Dedifferentiated amniotic fluid mesenchymal stem cell (primary cell): ENCODE results near the gene TOP1.

ENCODE experiments used
- DNase-seq: peaks from one replicate; pipeline ENCODE4 v3.0.0-alpha.2; 2016; ENCODE audit errors: extremely low spot score

The TOP1 gene

DNA sequence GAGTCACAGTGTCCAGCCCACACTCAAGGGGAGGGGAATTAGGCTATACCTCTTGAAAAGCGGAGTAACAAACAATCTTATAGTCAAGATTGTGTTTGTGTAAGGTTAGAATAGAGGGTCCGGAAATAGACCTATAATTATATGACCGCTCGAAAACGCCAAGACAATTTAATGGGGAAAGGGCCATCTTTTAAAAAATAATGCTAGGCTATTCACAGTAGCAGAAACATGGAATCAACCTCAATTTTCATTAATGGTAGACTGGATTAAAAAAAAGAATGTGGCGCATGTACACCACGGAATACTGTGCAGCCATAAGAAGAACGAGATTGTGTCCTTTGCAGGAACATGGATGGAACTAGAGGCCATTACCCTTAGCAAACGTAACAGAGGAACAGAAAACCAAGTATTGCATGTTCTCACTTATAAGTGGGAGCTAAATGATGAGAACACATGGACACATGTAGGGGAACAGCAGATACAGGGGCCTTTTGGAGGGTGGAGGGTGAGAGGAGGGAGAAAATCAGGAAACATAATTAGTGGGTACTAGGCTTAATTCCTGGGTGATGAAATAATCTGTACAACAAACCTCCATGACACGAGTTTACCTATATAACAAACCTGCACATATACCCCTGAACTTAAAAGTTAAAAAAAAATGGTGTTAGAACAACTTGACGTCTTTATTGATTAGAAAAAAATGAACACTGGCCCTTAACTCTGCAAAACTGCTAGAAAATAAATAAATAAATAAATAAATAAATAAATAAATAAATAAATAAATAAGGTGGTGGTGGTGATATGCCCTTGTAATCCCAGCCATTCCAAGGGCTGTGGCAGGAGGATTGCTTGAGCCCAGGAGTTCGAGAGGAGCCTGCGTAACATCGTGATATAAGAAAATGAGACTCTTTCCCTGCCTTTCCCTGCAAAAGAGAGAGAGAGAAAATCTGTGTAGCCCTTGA lies 30.3 kb downstream of the TOP1 start:
- DNase-seq = no peak

DNA sequence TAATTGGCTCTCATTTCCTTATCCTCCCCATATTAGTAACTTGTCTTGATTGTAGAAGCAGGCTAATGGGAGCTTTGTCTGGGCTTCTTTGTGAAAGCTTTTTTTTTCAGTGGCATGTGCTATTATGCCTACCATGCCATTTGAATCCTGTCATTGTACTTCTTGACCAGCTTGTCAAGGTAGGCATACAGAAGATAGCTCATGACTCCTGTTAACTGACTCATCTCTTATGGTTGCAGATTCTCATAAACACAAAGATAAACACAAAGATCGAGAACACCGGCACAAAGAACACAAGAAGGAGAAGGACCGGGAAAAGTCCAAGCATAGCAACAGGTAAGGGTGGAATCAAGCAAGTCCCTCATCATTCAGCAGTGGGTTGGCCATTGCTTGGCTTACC lies 32.5 kb downstream of the TOP1 start:
- DNase-seq = no peak

DNA sequence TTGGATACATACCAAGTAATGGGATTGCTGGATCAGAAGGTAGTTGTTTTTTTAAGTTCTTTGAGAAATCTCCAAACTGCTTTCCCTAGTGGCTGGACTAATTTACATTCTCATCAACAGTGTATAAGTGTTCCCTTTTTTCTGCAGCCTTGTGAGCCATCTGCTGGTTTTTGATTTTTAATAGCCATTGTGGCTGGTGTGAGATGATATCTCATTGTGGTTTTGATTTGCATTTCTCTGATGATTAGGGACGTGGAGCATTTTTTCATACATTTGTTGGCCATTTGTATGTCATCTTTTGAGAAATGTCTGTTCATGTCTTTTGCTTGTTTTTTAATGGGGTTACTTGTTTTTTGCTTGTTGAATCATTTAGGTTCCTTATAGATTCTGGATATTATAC lies 34.8 kb downstream of the TOP1 start:
- no peak for DNase-seq

DNA sequence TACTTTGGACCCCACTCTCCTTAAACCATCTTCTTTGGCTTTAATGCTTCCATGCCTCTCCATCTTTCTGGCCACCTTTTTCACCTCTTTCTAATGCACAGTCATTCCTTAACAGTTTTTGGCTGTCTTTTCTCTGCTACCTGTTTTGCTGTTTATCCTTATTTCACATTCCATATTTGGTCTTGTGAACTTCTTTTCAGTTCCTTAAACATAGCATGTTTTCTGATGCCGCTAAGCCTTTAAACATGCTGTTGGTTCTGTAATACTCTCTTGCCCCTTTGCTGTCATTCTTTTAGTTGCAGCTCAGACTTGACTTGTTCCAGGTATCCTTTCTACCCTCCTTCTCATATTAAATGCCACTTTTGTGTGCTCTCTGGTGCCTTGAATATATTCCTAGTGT lies 35.8 kb downstream of the TOP1 start:
- DNase-seq = no peak

DNA sequence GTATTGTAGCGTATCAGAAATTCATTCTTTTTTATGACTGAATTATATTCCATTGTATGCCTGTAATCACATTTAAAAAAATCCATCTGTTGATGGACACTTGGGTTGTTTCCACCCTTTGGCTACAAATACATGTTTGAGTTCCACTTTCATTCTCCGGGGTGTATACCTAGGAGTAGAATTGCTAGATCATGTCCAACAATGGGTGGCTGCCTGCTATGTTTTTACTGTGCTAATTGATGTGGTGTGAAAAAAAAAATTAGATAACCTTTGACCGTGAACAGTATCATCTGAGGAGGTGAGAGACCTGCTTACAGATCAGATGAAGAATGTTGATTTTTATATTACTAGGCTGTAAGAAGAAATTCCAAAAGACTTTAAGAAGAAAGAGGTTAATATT lies 37.1 kb downstream of the TOP1 start:
- no peak for DNase-seq

DNA sequence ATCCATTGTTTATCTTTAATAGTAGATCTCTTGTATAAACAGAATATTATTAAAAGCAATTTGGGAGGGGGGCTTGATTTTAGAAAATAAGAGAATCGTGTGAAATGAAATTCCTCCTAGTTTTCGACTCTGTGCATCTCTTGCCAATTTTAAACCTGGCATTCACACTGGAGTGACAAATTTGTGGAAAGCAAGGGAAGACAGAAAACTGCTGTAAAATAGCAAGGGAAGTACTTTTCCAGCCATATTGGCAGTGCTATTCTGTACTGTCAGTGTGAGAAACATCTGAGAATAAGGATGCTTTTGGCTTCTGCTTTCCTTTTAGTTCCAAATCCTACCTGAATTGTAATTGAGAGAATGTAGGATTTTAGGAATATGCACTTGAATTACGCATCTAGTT lies 40.2 kb downstream of the TOP1 start:
- DNase-seq = no peak

DNA sequence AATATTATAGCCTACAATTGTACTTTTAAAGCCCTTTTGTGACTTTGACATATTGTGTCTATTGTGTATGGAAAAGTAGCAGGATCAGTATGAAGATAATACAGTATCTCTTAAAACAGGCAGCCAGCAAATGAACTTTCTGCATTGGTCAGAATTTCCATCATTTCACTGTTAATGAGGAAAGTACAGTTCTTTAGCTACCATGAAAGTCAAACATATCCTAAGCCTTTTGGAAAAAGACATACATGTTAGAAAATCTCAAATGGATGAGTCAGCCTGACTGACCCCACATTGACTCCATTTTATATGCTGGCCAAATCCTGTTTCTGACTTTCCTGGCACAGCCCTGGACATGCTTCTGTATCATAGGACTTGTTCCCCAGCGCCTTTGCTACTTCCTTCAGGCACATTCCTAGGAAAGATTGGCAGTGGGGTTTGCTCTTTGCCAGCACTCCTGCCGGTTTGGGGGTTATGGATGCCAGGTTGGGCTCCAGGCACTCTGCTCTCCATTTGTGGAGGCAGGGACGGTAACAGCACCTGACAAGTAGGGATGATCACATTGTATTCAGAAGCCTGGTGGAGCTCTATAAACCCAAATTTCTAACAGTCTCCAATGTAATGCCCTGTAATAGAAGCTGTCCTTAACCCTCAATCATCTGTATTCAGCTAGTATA lies 43.7 kb downstream of the TOP1 start:
- DNase-seq = peak; percentile 78

DNA sequence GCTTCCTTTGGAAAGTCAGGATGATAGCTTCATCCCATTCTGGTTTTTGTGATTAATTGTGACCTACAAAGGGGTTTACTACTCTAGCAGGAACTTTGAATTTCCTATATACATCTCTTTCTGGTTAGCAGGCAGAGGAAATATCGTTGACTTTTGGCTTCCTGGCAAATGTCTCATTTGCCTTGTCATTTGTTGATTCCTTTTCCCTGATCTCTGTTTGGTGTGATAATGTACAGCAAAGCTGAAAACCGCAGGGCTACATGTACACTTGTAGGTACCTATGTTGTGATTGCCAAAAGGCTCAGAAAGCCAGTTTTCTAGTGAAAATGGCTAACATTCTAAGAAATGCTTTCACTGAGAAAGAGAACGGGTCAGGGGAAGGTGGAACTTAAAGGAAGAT lies 44.3 kb downstream of the TOP1 start:
- no peak for DNase-seq

DNA sequence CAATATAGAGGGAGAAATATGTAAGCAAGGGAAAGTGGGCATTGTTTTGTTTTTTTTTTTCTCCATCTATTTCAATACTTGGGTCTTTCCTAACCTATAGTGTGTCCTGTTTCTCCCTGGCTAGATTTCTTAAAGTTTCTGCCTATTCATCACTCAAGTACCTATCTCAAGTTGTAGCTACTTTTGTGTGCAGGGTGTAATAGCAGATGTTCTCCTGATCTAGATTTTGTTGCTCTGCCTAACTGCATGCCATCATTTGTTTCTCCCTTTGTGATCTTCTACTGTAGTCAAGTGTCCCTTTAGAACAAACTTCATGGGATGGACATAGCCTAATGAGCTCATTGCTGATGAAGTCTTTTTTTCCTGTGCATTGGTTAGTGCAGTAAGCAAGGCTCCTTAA lies 45.8 kb downstream of the TOP1 start:
- DNase-seq = no peak

DNA sequence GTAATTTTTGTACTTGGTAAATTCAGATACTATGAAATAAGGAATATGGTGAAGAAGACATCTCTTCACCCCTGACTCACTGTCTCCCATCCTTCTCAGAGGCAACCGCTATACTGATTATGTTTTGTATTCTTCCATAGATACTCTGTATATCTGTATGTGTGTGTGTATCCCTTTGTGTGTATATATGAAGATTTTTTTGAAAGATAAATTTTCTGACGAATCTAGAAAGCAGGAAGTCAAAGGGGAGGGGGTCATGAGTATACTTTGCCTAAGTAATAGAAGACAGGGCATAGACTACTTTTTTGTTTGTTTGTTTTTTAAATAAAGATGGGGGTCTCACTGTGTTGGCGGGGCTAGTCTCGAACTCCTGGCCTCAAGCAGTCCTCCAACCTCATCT lies 48.2 kb downstream of the TOP1 start:
- no peak for DNase-seq

DNA sequence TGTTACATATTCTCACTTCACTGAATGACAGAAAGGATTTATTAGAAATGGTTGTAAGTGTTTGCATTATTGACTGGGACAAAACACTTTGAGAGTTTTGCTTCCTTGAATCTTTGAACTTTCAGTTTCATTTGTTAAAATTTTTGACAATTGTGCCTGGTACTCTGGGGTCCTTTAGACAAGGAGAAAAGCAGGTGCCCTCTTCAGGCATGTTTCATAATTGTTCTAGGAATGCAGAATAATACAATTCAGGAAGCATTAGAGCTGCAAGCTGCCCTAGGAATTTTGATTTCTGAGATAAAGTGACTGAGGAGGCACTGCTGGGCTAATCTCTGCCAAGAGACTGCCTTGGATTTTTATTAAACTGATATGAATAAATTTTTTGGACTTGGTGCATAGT lies 49.7 kb downstream of the TOP1 start:
- DNase-seq = peak; percentile 83

DNA sequence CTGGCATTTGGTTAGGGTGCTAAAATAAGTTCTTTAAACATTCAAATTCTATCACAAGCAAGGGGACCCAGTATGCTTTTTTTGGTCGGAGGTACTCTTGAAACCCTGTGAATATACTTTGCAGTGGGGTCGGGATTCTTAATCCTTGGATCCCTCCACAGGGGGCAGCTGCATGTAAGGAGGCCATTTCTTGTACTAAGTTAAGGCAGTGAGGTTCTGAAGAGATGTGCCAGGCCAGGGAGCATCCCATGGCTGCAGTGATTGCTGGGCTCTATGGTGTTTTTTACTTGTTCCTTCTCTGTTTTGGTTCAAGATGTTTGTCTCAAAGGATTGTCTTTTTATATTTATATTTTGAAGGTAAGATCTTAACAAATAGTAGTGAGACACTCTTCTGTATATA lies 50.4 kb downstream of the TOP1 start:
- no peak for DNase-seq

DNA sequence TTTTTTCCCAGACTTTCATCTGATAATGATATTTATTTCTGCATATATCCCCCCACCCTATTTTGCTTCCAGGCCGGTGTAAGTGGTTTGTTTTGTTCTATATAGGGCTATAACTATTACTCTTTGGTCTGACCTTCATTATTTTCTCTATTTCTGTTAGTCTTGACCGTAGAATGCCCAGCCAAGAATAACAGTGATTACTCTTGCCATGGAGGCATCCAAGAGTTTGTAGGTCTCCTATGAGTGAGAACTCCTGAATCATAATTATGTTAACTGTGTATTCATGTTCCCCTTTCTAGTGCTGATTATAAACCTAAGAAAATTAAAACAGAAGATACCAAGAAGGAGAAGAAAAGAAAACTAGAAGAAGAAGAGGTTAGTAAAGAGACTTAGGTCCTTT lies 52.2 kb downstream of the TOP1 start:
- no peak for DNase-seq

DNA sequence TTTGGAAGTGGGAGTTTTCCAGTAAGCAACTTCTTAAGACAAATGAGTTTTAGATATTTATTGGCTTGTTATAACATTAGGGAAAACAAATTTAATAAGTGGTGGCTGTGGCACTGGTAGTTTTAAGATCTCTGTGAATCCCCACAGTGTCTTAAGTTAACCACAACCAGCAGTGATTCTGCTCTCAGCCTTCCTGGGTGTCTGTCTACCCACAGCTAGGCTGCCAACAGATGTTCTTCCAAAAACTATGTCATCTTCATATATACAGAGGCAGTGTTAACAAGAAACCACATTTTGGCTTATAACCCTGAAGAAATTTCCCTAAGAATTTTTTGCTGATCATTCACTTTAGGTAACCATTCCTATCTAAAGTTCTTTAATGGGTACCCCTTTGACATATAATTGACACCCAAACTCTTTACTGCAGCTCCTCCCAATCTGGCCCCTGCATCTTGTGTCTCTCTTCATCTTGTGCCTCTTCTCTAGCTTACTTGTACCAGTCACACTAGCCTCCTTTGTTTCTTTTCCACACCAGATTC lies 52.7 kb downstream of the TOP1 start:
- DNase-seq = no peak

DNA sequence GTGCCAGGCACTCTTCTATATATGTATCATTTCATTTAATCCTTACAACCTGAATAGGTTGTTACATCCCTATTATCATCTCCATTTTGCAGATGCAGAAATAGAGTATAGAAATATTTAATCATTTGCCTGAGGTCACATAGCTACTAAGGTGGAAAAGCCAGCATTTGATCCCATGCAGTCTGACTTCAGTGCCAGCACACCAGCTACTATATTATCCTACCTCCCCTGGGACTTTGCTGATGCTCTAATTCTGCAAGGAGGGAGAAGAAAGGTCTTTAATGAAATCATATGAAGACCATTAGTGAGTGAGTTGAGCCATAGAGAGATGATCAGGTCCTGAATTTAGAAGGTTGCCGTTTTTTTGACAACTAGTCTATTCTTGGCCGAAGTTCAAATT lies 53.7 kb downstream of the TOP1 start:
- DNase-seq = no peak

DNA sequence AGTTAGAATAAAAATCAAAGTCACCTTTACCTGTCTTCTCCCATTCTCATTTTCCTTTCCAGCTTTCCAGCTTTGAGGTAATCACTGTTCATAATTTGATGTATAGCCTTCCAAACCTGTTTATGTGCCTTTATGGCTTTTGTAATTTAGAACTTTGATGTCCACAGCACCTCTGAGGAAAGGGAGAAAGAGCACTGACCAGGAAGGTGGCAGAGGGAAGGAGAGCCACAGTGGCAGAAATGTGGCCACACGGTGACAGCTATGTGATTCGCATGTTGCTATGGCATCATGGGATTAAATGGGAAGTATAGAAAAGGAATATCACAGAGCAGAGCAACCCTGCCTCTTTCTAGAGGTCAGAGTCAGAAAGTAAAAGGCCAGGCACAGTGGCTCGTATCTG lies 57.0 kb downstream of the TOP1 start:
- no peak for DNase-seq

DNA sequence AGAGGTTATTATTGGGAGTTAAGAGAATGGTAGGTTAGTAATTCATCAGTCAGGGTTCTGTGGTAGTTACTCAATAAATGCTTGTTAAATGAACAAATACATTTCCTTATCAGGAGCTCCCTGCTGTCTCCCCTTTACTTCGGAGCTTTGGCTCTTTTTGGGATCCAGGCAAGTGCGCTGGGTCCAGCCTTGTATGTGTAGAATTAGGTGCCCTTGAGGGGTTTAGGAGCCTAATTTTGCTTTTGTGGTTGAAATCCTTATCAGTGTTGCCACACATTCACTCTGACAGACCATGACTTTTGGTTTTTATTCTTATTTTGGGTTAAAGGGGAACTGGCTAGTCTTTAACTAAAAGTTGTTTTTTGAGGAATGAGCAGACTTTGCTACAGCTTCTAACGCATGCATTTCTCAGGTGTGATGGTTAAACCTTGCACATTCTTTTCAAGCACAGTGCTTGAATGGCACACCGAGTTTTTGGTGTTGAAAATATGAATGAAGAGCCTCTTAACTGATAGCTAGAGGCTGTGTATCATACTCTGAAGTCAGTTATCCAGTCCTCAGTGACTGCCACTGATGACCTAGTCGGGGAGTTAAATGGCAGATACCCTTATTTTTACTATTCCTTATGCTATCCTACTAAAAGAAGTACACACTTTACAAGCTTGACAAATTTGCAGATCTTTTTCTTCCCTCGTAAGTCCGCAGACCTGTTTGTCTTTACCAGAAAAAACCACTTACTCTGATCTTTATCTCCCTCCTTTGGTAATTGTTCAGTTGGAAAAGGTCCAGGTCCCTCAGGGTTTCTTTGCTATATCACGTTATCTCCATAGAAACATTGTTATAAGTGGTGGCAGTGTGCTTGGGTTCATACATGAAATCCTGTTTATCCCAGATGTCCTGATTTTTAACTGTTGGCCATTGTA lies 58.0 kb downstream of the TOP1 start:
- no peak for DNase-seq

DNA sequence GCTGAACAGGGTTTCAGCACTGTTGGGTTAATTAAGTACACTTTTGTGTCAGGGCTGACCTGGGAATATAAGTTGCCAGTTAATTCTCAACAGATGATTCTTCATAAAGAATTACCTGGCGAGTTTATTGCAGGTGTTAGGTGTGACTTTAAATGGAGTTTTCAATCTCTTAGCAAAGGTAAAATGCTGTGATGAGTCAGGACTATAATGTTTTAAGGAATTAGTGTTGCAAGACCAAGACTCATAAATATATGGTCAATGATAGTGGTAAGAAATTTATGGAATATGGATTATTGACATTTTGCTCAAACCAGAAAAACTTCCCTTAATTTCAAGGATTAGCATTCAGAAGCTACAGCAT lies 58.7 kb downstream of the TOP1 start:
- no peak for DNase-seq

DNA sequence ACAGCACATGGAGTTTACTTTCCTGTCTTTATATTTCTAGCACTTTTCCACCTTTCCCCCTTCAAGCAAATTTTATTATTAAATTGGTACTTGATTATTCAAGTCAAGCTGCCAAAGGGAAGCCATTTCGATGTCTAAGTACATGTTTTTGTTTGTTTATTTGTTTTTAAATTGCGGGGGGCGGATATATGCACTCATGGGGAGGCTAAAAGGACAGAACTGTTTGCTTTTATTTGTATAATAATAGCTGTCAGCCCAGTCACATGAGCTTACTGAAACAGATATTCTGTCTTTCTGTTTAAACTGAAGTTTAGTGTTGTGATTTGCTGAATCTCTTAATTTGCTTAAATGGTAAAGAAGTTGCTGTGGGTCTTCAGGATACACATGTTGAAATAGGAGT lies 59.2 kb downstream of the TOP1 start:
- no peak for DNase-seq

DNA sequence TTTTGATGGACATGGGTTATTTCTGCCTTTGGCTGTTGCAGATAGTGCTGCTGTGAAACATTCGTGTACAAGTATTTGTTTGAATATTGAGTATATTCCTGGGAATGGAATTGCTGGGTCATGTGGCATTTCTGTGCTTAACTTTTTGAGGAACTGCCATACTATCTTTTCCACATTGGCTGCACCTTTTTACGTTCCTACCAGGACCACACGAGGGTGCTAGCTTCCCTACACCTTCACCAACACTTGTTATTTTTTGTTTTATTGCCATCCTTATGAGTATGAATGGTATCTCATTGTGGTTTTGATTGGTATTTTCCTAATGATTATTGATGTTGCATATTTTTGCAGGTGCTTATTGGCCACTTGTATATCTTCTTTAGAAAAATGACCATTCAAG lies 60.9 kb downstream of the TOP1 start:
- DNase-seq = no peak

DNA sequence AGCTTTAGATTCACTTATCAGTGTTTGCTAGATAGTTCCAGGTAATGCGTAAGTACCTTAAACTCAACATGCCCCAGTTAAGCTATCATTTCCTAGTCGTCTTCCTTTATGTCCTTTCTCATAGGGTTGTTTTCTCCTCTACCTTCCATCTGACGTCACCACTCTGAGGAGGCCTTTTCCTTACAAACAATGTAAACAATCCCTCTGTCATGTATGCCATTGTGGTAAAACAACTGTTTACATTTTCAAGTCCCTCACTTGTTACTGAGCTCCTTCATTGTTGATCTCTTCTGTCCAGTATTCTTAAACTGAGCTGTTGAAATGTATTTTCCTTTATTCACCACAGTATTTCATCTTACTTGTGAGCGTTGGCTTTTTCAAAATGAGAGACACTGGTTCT lies 63.3 kb downstream of the TOP1 start:
- no peak for DNase-seq
